NB4 (cell line): Measurements from ENCODE around the gene CYB561.

Experiments used
- CTCF ChIP-seq: IDR thresholded peaks from one replicate; pipeline ENCODE4 v1.5.1; 2012; ENCODE audit warnings: low read depth, low read length
- POLR2A ChIP-seq: IDR thresholded peaks from 2 replicates; pipeline ENCODE4 v1.6.1; 2011; ENCODE audit warnings: mild to moderate bottlenecking; ENCODE audit not compliant: insufficient read length; ENCODE audit errors: extremely low read depth

DNA sequence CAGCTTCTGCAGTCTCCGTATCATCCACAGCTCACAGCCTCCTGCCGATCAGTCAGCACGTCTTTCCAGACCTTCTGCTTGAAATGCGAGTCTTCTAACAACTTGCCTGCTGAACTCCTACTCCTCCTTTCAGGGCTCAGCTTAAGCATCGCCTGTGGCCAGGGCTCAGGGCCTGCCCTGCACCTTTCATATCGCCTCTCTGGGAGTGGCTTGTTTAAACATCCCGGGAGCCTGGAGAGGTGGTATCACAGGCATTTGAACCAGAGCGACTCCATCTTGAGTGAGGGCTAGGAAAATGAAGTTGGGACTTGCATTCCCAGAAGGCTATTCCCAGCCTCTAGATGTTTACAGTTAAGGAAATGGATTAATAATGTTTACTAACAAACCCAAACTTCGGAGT, 13.9 kb upstream of the CYB561 start:
- TF ChIP-seq POLR2A = no peak
- TF ChIP-seq CTCF = no peak
